Activated gamma-delta T cell treated with Interleukin-2 at 50 U/mL for 16 hours (primary cell): Measurements from ENCODE around the gene QRFPR.
"Not testable (repeated sequence)": the region's sequence is repeated elsewhere in the genome, so short reads cannot be mapped to it uniquely, and the experiment has no call there.

Experiments used
- DNase-seq: peaks from one replicate; pipeline ENCODE4 v3.0.0-alpha.2; 2020

The QRFPR gene

DNA sequence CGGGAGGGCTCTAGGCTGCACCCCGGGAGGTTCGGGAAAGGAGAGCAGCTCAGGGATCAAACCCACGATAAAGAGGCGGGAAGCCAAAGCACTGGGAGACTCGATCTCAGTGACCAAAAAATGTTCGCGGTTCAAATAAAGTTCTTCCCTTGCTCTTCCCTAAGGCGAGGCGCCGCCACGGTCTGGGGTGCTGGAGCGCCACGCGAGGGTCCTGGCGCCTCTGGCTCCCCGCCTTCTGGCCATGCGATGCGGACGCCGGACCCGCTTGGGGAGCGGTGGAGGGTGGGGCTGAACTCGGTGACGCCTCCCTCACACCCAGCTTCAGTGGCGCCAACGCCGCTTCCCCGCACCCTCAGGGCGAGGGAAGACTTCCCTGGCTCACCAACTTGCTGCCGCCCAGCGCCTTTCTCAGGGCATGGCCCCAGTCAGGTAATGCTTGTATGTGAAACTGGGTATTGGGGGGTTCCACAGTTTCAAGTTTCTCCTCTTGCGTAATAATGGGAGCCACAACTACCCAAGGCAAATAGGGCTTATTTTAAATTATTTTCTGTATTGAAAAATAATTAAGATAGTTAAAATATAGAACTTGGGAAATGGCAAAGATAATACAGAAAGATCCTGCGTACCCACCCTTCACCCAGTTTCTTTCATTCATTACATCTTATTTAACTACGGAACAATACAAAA, at the start of gene QRFPR:
Gene QRFPR (minus strand): TSS at position 243 of the 687 bp plus-strand sequence. CDS start 371 bp downstream, outside the sequence.
- DNase-seq: no peak

DNA sequence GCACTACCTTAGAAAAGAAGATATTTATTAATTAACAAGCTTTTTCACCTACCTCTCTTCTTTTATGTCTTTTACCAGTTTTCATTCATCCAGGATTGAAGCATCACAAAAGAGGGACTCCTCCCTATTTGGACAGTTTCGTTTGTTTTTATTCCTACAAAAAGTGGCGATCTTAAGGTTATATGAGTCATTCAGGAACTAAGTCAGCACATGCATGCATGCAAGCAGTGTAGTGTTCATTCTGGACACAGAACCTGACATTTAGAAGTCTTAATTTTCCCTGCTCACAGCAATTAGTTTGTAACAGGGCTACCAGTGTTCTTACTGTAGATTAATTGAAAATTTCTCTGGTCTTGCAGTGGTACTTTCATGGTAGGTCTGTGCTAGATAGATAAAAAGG, 47.9 kb upstream of the QRFPR start:
- no peak for DNase-seq

DNA sequence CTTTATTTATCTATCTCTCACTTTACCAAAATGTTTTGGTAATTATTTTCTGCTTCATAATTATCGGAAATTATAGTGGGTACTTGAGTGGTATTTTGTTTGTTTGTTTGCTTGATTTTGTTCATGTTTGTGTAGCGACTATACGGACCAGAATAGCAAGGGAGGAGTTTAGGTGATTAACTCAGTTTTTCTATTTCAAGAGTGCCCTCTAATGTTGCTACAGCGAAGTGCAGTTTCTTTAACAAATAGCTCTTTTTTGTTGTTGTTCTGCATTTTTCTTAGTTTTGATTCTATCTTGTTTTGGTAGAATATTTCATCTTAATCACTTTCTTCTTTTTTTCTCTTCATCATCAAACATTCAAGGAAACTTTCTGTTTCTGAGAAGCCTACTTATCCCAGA, 40.8 kb upstream of the QRFPR start:
- no peak for DNase-seq

DNA sequence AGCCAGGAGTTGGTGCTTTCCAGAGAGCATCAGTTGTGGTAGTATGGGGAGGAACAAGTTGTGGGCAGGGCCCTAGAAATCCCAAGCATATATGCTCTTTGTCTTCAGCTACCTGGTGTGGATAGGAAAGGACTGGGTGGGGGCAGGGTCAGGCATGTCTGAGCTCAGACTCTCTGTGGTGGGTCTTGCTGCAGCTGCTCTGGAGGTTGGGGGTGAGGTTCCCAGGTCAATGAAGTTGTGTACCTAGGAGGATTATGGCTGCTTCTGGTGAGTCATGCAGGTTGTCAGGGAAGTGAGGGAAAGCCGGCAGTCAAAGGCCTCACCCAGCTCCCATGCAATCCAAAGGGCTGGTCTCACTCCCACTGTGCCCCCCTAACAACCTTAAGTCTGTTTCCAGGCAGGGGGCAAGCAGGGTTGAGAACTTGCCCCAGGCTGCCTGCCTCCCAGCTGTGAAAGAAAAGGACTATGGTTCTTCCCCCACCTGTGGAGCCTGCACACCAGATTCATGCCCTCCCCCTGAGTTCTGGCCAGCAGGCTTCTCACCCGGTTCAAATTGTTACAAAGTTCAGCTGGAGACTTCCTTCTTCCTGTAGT, 30.4 kb upstream of the QRFPR start:
- DNase-seq: no peak

DNA sequence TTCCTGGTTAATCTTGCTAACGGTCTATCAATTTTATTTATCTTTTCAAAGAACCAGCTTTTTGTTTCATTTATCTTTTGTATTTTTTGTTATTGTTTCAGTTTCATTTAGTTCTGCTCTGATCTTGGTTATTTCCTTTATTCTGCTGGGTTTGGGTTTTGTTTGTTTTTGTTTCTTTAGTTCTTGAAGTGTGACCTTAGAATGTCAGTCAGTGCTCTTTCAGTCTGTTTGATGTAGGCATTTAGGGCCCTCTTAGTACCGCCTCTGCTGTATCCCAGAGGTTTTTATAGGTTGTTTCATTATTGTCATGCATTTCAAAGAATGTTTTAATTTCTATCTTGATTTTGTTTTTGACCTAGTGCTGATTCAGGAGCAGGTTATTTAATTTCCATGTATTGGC, 27.7 kb upstream of the QRFPR start:
- DNase-seq: not testable (repeated sequence)

DNA sequence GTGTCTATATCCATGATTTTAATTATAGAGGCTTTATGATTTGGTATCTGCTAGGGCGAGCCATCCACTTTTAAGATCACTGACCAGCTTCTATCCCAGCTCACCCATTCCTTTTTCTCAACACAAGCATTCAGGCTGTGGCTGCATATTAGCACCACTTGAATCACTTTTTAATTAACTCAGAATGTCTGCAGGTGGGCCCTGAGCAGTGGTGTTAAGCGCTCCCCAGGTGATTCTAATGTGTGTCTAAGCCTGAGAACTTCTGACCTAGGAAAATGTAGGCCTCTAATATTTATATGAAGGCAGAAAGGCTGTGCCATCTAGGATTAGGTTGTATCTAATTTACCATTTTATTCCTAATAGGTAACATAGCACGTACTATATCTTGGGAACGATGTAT, 19.8 kb upstream of the QRFPR start:
- no peak for DNase-seq

DNA sequence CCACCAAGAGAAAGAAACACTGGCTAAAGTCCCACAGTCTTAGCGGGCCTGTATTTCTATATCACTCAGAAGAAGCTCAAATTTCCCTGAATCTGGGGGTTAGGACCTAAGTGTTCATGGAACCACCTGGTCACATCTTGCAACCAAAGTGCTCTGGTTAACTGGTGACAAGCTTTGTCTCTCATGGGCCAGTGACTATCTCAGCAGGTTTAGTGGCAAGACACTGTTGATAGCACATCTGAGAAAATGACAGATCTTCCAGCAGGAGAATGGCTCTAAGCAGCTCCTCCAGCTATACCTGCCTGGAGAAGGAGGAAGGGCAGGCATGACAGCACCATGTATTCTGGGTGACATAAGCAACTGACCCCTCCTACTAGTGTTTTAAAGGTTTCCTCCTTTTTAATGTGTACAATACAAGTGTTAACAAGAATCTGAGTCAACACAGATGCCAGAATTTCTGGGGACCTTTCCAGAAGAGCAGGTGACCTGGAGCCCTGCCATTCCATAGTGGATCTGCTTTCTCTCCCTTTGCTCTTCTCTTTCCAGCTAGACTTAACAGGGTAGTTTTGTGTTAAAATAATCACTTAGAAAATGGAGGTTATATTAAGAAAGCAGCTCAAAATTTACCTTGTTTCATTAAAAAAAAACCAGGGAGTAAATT, 17.3 kb upstream of the QRFPR start:
- no peak for DNase-seq

DNA sequence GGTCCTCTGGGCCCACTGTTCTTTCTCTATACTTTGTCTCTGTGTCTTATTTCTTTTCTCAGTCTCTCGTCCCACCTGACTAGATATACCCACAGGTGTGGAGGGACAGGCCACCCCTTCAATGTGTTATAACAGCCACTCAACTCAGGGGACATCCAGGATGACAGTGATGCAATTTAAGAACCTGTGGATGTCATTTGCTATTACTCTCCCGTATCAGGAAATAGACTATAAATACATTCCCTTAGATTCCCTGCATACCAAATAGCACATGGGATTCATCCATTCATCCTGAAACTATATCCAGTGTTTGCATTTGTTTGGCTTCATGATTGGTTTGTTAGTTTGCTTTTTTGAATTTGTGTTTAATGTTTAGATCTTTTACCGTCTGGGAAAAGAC, 16.6 kb upstream of the QRFPR start:
- DNase-seq: no peak

DNA sequence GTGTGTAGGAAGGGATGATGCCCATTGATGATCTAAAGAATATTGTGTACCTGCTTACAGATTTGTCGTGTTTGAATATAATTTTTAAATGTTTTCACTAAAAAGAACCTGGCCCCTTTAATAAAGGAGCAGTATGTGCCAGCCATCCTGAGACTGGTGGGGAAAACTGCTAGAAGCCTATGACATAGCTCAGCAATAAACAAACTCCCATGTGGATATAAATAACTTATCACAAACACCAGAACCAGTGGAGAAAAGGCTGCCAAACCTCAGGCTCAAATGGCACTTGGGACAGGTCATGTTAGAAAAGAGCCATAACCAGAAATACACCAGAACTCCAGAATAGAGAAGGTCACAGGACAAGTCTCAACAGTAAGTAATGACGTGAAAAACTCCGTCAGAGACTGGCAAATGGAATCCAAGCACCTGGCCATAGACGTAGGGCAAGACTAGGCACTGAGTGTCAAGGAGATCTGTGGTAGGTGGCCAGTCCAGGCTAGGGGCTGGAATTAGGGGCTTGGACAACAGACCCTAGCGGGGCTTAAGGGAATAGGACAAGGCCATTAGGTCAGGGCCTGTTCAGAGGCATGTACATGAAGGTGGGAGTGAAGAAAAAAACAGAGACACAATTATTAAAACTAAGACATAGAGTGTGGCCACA, 11.7 kb upstream of the QRFPR start:
- no peak for DNase-seq

DNA sequence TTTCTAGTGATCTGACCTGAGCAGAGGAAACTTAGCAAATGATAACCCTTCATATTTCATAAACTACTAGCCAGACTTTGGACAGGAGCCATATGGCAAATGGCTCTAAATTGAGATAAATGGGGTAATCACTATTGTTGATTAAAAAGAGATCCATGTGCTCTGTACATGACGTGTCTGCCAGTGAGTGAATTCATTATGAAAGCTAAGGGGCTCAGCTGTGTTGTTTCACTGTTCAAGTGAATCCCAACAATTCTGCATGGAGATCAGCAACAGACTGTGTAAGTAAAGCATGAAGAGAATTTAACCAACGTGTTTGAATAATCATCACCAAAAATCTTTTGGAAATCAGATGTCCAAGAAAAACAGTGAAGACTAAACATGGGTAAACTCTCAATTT, 9.5 kb upstream of the QRFPR start:
- no peak for DNase-seq

DNA sequence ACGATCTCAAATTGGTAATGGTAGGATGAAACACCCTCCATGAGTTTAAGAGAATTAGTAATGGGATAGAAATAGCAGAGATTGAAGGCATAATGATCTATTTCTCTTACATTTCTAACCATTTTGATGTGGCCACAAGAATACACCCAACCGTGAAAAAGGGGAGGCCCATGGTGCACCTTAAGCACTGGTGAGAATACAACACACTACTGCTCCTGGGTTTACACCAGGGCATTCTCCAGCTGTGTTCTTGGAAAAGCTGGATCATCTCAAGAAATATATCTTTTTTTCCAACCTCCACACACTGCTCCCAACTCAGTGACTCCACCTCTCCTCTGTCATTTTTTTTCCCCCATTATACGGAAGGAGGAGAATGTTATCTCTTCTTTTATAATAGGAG, 1.5 kb downstream of the QRFPR start:
- DNase-seq: no peak

DNA sequence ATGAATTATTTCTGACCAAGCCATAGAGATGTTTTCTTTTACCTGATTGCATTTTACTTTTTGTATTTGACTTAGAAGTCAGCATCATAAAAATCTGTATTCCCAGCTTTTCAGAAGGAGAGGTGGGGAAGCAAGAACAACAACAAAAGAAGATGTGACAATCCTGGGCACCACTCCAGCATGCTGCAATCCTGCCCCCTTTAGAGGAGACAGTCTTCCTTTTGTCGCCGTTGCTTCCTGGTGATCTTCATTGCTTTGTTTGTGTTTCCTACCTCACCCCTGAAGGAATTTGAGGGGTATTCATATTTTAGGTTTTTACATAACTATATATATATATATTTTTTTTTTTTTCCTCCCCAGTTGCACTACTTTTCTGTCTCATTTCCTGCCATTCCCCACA, 3.7 kb downstream of the QRFPR start:
- no peak for DNase-seq

DNA sequence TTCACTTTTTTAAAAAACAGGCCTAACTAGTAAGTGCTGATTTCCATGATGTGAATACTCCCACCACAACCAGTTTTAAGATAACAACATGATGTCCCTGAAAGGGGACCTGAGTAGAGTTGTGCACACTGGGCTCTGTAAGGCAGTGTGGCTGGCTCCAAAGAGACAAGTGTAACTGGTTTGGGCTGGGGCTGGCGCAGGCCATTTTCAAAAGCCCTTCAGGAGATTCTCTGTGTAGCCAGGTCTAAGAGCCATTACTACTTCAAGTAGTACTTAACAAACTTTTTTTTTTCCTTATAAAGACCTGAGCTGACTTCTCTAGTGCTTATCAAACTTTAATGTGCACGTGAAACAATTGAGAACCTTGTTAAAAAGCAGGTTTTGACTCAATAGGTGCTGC, 4.3 kb downstream of the QRFPR start:
- no peak for DNase-seq

DNA sequence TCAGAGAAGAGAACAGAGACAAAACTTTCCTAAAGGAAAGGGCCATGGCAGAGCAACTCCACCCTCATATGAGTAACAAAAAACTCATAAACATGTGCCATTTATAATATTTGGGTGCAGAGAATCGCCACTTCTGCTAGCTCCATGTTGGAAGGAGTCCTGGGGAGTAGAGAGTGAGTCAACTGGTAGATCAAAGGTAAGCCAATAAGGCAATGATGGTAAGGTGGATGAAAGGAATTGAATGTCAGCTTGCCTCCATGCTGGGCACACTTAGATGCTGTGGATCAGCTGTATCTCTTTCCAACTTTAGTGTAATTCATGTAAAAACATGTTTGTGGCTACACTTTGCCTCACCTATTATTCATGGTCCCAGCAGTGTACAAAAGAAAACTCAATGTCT, 4.7 kb downstream of the QRFPR start:
- DNase-seq: no peak

DNA sequence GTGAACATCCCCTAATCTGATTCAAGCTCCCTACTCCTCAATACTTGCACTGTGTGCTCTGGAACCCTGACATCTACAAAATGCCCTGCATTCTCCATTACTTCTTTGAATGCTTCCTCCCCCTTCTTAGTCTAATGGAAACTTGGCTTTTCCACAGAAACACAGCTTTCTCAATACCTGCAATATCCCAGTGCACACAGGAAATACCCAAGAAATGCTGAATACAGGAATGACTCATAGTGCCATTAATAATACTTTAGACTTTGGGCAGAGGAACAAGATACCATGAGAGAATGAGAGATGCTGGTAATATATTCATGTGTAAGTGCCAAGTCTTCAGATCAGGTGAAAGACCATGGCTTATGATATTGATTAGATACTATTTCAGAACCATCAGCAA, 5.6 kb downstream of the QRFPR start:
- DNase-seq: no peak

DNA sequence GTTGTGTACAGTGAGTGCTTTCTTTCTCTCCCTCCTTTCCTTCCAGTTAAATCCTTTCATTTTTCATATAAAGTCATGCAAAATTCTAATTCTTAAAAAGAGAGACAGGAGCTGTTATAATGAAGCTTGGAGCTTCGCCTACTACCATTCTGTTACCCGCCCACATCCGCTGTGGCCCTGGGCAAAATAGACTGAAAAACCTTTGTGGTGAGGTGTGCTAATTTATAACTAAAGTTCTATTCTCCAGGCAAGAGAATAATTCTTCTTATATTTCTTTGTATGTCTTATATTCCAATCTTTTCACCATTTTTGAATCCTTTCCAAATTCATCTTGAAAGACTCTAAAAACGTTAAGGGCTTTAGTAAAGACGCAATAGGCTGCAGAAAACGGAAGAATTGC, 7.0 kb downstream of the QRFPR start:
- DNase-seq: no peak

DNA sequence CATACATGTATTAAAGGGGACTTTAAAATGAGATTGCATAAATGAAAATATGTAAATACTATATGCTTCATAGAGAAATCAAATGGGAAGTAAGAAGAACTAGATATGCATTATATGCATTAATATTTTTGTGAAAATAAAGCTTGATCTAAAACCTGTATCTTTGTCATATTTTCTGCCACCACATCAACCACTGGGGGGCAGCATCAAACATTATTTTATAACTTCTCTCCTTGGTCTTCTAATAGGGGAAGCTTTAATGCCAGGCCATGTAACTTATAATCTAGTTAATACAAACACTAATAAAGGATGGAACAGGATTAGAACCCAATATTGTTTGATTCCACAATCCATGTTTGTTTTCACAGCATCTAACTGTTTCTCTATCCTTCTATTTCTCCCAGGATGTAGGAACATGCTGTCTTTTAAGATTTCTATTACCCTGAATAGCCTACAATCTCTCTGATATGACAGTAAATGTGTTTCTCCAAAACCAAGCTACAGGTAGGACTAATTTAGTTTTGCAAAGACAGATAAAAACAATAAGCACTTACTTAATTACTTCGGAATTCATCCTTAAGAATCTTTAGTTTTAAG, 10.0 kb downstream of the QRFPR start:
- DNase-seq: no peak

DNA sequence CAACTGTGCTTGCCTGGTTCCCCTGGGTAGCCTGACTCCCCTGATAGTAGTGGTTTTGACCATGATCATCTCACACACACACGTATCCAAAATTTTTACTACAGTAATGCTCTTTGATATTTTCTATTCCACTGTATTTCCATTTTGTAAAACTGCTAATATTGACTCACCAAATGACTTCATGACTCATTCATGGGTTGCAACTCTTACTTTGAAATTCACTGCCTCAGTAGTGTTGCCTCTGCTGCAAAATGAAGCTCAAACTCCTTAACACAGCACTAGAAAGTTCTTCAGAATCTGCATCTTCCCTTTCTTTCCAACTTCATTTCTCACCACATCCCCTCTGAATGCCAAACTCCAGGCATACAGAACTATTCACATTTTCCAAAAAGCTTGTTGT, 20.3 kb downstream of the QRFPR start:
- DNase-seq: no peak

DNA sequence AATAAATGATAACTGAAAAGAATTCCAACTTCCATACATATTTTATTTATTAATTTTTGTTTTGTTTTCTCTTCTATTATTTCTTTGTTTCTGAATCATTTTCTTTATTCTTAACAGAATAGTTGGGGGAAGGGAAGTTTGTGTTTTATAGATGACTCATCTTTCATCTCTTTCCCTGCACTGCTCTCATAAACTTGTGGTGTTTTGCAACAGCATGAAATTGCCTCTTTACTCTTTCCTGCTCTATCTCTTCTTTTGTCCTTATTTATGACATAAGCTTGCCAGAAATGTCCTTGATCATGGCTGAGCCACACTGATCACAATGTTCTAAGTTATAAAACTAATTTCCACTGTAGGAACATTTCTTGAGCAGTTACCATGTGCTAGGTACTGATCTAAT, 22.3 kb downstream of the QRFPR start:
- DNase-seq: no peak

DNA sequence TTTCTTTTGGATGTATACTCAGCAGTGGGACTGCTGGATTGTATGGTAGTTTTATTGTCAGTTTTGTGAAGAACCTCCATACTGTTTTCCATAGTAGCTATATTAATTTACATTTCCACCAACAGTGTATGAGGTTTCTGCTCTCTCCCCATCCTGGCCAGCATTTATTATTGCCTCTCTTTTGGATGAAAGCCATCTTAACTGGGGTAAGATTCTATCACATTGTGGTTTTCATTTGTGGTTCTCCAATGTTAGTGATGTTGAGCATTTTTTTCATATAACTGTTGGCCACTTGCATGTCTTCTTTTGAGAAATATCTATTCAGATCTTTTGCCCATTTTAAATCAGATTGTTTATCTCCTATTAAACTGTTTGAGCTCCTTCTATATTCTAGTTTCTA, 27.6 kb downstream of the QRFPR start:
- DNase-seq: no peak

DNA sequence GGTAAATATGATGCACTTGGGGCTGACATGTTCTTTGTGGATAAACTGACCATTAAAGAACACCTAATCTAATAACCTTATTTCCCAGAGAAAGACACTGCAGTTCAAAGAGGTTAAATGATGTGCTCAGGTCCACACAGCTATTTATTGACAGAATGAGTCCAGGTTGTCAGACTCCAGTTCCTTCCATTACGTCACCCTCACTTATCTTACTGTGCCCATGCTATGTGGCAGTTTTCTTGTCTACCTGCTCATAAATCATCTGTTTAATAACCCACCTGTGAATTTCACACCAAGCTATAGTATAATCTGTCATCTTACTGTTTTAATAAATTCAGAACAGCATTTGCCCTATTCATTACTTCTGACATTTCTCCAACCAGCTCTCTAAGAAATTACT, 36.7 kb downstream of the QRFPR start:
- DNase-seq: no peak

DNA sequence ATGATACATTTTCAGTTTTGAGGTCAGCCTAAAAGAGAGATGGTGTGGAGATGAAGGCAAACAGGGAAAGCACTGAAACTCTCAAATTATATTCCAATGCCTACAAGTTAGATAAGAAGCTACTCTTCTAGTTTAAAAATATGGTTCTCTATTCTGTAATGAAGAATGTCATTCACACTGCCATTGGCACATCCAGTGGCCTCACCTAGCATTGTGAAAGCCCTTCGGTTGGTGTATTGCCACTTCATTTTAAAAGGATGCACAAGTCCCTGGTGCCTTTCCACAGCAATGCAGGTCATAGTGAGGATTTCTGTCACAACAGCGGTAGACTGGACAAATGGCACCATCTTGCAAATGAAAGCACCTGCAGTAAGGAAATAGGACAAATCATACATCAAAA, 40.6 kb downstream of the QRFPR start:
- DNase-seq: no peak

DNA sequence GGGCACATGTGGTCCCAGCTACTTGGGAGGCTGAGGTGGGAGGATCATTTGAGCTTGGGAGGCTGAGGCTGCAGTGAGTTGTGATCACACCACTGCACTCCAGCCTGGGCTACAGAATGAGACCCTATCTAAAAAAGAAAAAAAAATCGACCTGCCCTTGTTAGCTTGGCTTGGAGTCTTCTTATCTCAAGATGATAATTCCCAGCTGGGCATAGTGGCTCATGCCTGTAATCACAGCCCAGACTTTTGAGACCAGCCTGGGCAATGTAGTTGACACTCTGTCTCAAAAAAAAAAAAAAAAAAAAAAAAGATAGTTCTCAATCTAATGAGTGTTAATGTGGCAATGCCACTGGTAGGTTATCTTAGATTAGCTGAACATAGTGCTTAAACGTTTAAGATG, 41.0 kb downstream of the QRFPR start:
- DNase-seq: no peak

DNA sequence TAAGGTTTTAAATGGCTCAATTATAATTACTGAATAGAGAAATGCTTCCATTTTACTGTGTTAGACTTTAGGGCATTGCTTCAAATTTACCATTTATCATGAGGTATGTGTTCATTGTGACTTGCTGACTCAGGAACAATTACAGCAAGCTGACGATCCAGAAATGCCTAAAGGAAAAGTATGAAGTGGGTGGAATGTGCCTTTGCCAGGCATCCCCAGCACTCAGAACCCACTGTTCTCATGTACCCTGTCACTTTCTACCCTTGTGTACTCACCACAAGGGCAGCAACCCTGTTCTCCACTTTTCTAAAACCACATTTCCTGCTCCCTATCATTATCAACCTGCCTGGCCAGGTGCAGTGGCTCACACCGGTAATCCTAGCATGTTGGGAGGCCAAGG, 41.5 kb downstream of the QRFPR start:
- DNase-seq: no peak
